ENCODE results near the gene GALNT9. TPM values are rescaled to one million over a fixed set of nuclear protein-coding genes. Genes with fewer than 3 reads are reported as not detected.

The GALNT9 gene
- total RNA-seq, 1 donor from 2014 or later, result 2.1 TPM

DNA sequence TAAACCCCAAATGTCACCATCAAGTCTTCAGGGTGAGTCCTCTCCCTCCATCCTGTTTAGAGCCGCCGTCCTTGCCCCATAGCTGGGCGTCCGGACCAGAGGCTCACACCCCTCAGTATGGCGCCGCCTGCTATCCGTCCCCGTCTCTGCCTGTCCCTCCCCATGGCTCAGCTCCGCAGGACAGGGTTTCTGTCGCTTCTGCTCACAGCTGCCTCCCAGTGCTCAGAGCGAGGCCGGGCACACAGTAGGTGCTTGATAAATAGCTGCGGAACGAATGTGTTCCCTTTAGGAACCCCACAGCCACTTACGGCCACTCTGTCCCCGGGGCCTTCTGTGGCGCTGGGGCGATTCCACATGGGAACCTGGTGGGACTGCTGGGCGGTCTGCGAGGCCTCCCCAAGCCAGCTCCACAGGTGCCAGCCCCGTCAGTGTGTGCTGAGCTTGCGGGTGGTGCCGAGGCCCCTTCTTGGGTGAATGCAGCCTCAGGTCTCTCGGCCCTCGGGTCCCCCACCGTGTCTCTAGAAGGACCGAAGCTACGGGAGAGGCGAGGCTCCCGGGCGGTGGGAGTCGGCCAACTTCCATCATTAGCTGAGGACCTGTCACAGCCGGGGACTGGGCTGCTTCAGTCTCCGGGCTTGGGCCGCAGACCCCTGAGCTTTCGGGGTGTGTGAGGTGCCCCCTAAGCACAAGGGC lies 122.2 kb downstream of the GALNT9 start:
- no peaks in the 10 kb centered on the region for H3K4me1 ChIP-seq (ENCODE audit: insufficient read depth, low read length)
- no peaks in the 10 kb centered on the region for H3K36me3 ChIP-seq (ENCODE audit: insufficient read depth, low read length)
- FAIRE-seq, result no peak
- peaks cover 26% of the 10 kb centered on the region for H3K27me3 ChIP-seq (ENCODE audit: insufficient read depth, low read length)
- no peak overlapping the region for H3K4me3 Mint-ChIP-seq (ENCODE audit: unreplicated experiment)
- peaks cover 4% of the 10 kb centered on the region for H3K36me3 Mint-ChIP-seq (ENCODE audit: low read depth, unreplicated experiment)
- no peak overlapping the region for H3K27ac Mint-ChIP-seq (ENCODE audit: unreplicated experiment)
- no peaks in the 10 kb centered on the region for H3K9me3 ChIP-seq (ENCODE audit: insufficient read depth, low read depth, low read length)
- DNase-seq (ENCODE audit: low read depth), result no peak
- H3K4me1 Mint-ChIP-seq (ENCODE audit: low read depth, unreplicated experiment), result peaks cover 1% of the 10 kb centered on the region
- no peak overlapping the region for H2AFZ ChIP-seq (ENCODE audit: low read depth, low read length)
- H3K79me2 ChIP-seq (ENCODE audit: insufficient read depth, low read length), result no peaks in the 10 kb centered on the region
- H3K9ac ChIP-seq (ENCODE audit: low read length), result no peak overlapping the region
- H3K4me3 ChIP-seq (ENCODE audit: insufficient read depth, low read depth, low read length), result no peak overlapping the region
- peaks cover 11% of the 10 kb centered on the region for H3K9me3 Mint-ChIP-seq (ENCODE audit: unreplicated experiment)
- no peak overlapping the region for H3K27ac ChIP-seq (ENCODE audit: low read depth, low read length)
- peaks cover 51% of the 10 kb centered on the region for H3K27me3 Mint-ChIP-seq (ENCODE audit: low read depth, unreplicated experiment)
- no peaks in the 10 kb centered on the region for H4K20me1 ChIP-seq (ENCODE audit: insufficient read depth, low read length)
- TF ChIP-seq CTCF (IDR thresholded peaks at IDR 0.05; ENCODE audit: insufficient read depth, low read depth, low read length) (no peak), EZH2 (IDR thresholded peaks at IDR 0.05; ENCODE audit: insufficient read depth, low read length) (no peak)
- H3K4me2 ChIP-seq (ENCODE audit: low read length), result no peak overlapping the region

DNA sequence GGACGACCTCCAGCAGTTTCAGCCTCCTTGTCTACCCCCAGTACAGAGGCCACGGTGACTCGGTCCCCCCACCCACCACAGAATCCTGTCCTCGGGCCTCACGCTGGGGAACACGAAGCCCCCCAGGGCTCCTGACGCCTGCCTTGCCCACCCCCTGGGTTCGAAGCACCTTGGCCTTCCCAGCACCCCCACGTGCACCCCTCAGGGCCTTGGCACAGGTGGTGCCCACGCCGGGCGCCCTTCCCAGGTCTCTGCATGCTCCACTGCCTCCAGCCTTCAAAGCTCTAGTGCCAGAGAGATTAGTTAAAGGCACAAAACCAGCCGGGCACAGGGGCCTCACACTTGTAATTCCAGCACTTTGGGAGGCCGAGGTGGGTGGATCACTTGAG lies 123.3 kb downstream of the GALNT9 start:
- TF ChIP-seq EZH2 (IDR thresholded peaks at IDR 0.05; ENCODE audit: insufficient read depth, low read length) (no peak), CTCF (IDR thresholded peaks at IDR 0.05; ENCODE audit: insufficient read depth, low read depth, low read length) (no peak)
- peaks cover 49% of the 10 kb centered on the region for H3K27me3 Mint-ChIP-seq (ENCODE audit: low read depth, unreplicated experiment)
- no peak for FAIRE-seq

More for the DNA sequence above, 123.3 kb downstream of the GALNT9 start:
- Mint-ChIP-seq H3K9me3 (ENCODE audit: unreplicated experiment) (peaks cover 8% of the 10 kb centered on the region), H3K4me3 (ENCODE audit: unreplicated experiment) (no peak overlapping the region), H3K27ac (ENCODE audit: unreplicated experiment) (no peak overlapping the region), H3K36me3 (ENCODE audit: low read depth, unreplicated experiment) (peaks cover 4% of the 10 kb centered on the region), H3K4me1 (ENCODE audit: low read depth, unreplicated experiment) (peaks cover 1% of the 10 kb centered on the region)
- no peaks in the 10 kb centered on the region for H4K20me1 ChIP-seq (ENCODE audit: insufficient read depth, low read length)
- no peaks in the 10 kb centered on the region for H3K79me2 ChIP-seq (ENCODE audit: insufficient read depth, low read length)
- H3K36me3 ChIP-seq (ENCODE audit: insufficient read depth, low read length), result no peaks in the 10 kb centered on the region
- peaks cover 26% of the 10 kb centered on the region for H3K27me3 ChIP-seq (ENCODE audit: insufficient read depth, low read length)
- H2AFZ ChIP-seq (ENCODE audit: low read depth, low read length), result no peak overlapping the region
- no peaks in the 10 kb centered on the region for H3K9me3 ChIP-seq (ENCODE audit: insufficient read depth, low read depth, low read length)
- no peak overlapping the region for H3K9ac ChIP-seq (ENCODE audit: low read length)
- no peaks in the 10 kb centered on the region for H3K4me1 ChIP-seq (ENCODE audit: insufficient read depth, low read length)
- no peak overlapping the region for H3K27ac ChIP-seq (ENCODE audit: low read depth, low read length)
- H3K4me3 ChIP-seq (ENCODE audit: insufficient read depth, low read depth, low read length), result no peak overlapping the region
- no peak overlapping the region for H3K4me2 ChIP-seq (ENCODE audit: low read length)
- DNase-seq (ENCODE audit: low read depth), result no peak

All from astrocyte (in vitro differentiated cells and primary cell).